Breast epithelium (tissue), 4 donors: ENCODE data around the gene AHCTF1. TPM values are rescaled to one million over a fixed set of nuclear protein-coding genes. Genes with fewer than 3 reads are reported as not detected.
"Not testable (repeated sequence)": the region's sequence is repeated elsewhere in the genome, so short reads cannot be mapped to it uniquely, and the experiment has no call there.

Experiments used
- DNase-seq, 2 donors: peaks; one replicate each; pipeline ENCODE4 v3.0.0-alpha.2; 2019; ENCODE audit warnings: low spot score in 2 of 2
- H3K27ac ChIP-seq, 2 donors: fragments of 200-600 bp; sonication (generic) in 1 of 2; one replicate each; pipeline ENCODE4 v1.5.1; 2016 to 2019; ENCODE audit warnings: mild to moderate bottlenecking in 1 of 2
- H3K27me3 ChIP-seq, 2 donors: fragments of 200-600 bp; sonication (generic) in 1 of 2; one replicate each; pipeline versions ENCODE4 v1.5.1 to v1.6.0; 2017 to 2019; ENCODE audit warnings: control low read depth in 1 of 2, mild to moderate bottlenecking in 1 of 2
- H3K36me3 ChIP-seq: fragments of 200-600 bp; one replicate; pipeline ENCODE4 v1.5.1; 2019
- H3K4me1 ChIP-seq, 2 donors: fragments of 200-600 bp; sonication (generic); one replicate each; pipeline ENCODE4 v1.5.1; 2016 to 2019; ENCODE audit warnings: control low read depth in 1 of 2
- H3K4me3 ChIP-seq, 3 donors: fragments of 200-600 bp; sonication (generic); 1 replicate in 2 of 3; 2 replicates in 1 of 3; pipeline ENCODE4 v1.5.1; 2016 to 2019; ENCODE audit warnings: mild to moderate bottlenecking in 3 of 3, moderate library complexity in 2 of 3
- H3K9me3 ChIP-seq, 2 donors: fragments of 200-600 bp; sonication (generic) in 1 of 2; one replicate each; pipeline ENCODE4 v1.5.1; 2016 to 2019; ENCODE audit warnings: control low read depth in 1 of 2
- CTCF ChIP-seq, 3 donors: fragments of 450-650 bp; IDR thresholded peaks; one replicate each; pipeline ENCODE4 v1.5.1; 2016 to 2017; ENCODE audit warnings: antibody characterized with exemption in 3 of 3, mild to moderate bottlenecking in 3 of 3, moderate library complexity in 3 of 3
- POLR2A ChIP-seq: fragments of 450-650 bp; IDR thresholded peaks from one replicate; pipeline ENCODE4 v1.6.1; 2016; ENCODE audit warnings: antibody characterized with exemption, mild to moderate bottlenecking, moderate library complexity
- POLR2AphosphoS5 ChIP-seq, 3 donors: sonication (generic); formaldehyde crosslinking; IDR thresholded peaks; one replicate each; pipeline ENCODE4 v1.6.1; 2017; ENCODE audit warnings: antibody characterized with exemption in 3 of 3
- intact Hi-C: fragments of 100-400 bp; cut with DNase I; formaldehyde crosslinking; loops from one replicate; pipeline ENCODE4 v1.15.1; 2023; ENCODE audit warnings: low total_unique reads
- total RNA-seq, 3 donors: library from RNA; depleted of rRNA; stranded (reverse); fragments of >200 nt; gene quantifications; one replicate each; pipeline ENCODE4 v1.1.0, GENCODE V29; 2016

The AHCTF1 gene
- total RNA-seq, 3 donors from 2014 or later, result 44.9 to 82.2 (median 55.9) TPM

- intact Hi-C loops, result no loop called here
- DNase-seq, result no peak
- Histone ChIP-seq H3K4me1 (no peaks in the 10 kb centered on the region), H3K27me3 (no peaks in the 10 kb centered on the region), H3K27ac (no peak overlapping the region), H3K36me3 (no peaks in the 10 kb centered on the region), H3K4me3 (no peak overlapping the region), H3K9me3 (no peaks in the 10 kb centered on the region)
- no peak for TF ChIP-seq POLR2AphosphoS5 (IDR thresholded peaks at IDR 0.05)
- TF ChIP-seq CTCF (IDR thresholded peaks at IDR 0.05), result no peak
- no peak for TF ChIP-seq POLR2A
These were observed 10.3 kb downstream of the AHCTF1 start for GRCh38 chr1:246921481-246921880.

GRCh38 chr1:246919902-246920301 lies 11.8 kb downstream of the AHCTF1 start:
- no peak overlapping the region for H3K27ac ChIP-seq
- H3K4me3 ChIP-seq, result no peak overlapping the region
- H3K4me1 ChIP-seq, result no peaks in the 10 kb centered on the region
- intact Hi-C loops, result no loop called here
- DNase-seq, result no peak
- H3K36me3 ChIP-seq, result no peaks in the 10 kb centered on the region
- no peaks in the 10 kb centered on the region for H3K9me3 ChIP-seq
- TF ChIP-seq POLR2A (no peak), CTCF (IDR thresholded peaks at IDR 0.05) (no peak), POLR2AphosphoS5 (IDR thresholded peaks at IDR 0.05) (no peak)
- H3K27me3 ChIP-seq, result no peaks in the 10 kb centered on the region

GRCh38 chr1:246916026-246916923 lies 15.5 kb downstream of the AHCTF1 start:
- H3K9me3 ChIP-seq, intact Hi-C loops, H3K27ac ChIP-seq, H3K4me3 ChIP-seq, H3K27me3 ChIP-seq, H3K36me3 ChIP-seq, DNase-seq, H3K4me1 ChIP-seq: not testable (repeated sequence)

GRCh38 chr1:246907472-246907871 lies 24.3 kb downstream of the AHCTF1 start:
- H3K36me3 ChIP-seq, result no peaks in the 10 kb centered on the region

GRCh38 chr1:246906833-246907232 lies 24.9 kb downstream of the AHCTF1 start:
- intact Hi-C loops, result no loop called here
- Histone ChIP-seq H3K9me3 (no peaks in the 10 kb centered on the region), H3K36me3 (no peaks in the 10 kb centered on the region), H3K27me3 (no peaks in the 10 kb centered on the region), H3K4me3 (no peak overlapping the region), H3K4me1 (no peaks in the 10 kb centered on the region), H3K27ac (no peak overlapping the region)
- TF ChIP-seq CTCF (IDR thresholded peaks at IDR 0.05) (no peak), POLR2AphosphoS5 (IDR thresholded peaks at IDR 0.05) (no peak), POLR2A (no peak)
- no peak for DNase-seq

More at GRCh38 chr1:246907472-246907871, 24.3 kb downstream of the AHCTF1 start:
- Histone ChIP-seq H3K9me3 (no peaks in the 10 kb centered on the region), H3K27ac (no peak overlapping the region), H3K4me1 (no peaks in the 10 kb centered on the region), H3K27me3 (no peaks in the 10 kb centered on the region), H3K4me3 (no peak overlapping the region)
- no peak for DNase-seq
- TF ChIP-seq POLR2A, result no peak
- TF ChIP-seq CTCF (IDR thresholded peaks at IDR 0.05), result no peak
- no peak for TF ChIP-seq POLR2AphosphoS5 (IDR thresholded peaks at IDR 0.05)
- intact Hi-C loops, result no loop called here
